Natural killer cell (primary cell): ENCODE results near the gene OR10H5. TPM values are rescaled to one million over a fixed set of nuclear protein-coding genes. Genes with fewer than 3 reads are reported as not detected.
"Not testable (repeated sequence)": the region's sequence is repeated elsewhere in the genome, so short reads cannot be mapped to it uniquely, and the experiment has no call there.

Experiments used
- ATAC-seq, 3 donors: fragments of 150-1000 bp in 2 of 3; fragments of 200-7000 bp in 1 of 3; cut with Tn5 transposase; 1 replicate in 1 of 3; 2 replicates in 2 of 3; pipeline ENCODE4 v1.10.0; 2021; ENCODE audit warnings: mild to moderate bottlenecking in 2 of 3, moderate library complexity in 2 of 3
- DNase-seq, 2 donors: peaks; one replicate each; pipeline versions ENCODE4 v3.0.0 to v3.0.0-alpha.2; 2013 to 2021; ENCODE audit warnings: mixed read lengths in 1 of 2
- H3K27ac ChIP-seq: one replicate; pipeline ENCODE4 v1.5.1; 2013; ENCODE audit warnings: mild to moderate bottlenecking, low read length
- H3K27me3 ChIP-seq: one replicate; pipeline ENCODE4 v1.6.1; 2013; ENCODE audit warnings: low read length; ENCODE audit not compliant: control insufficient read depth, insufficient read depth
- H3K36me3 ChIP-seq: one replicate; pipeline ENCODE4 v1.6.1; 2013; ENCODE audit warnings: low read length; ENCODE audit not compliant: control insufficient read depth, insufficient read depth
- H3K4me1 ChIP-seq: one replicate; pipeline ENCODE4 v1.6.1; 2013; ENCODE audit warnings: low read length; ENCODE audit not compliant: control insufficient read depth, insufficient read depth
- H3K4me3 ChIP-seq: one replicate; pipeline ENCODE4 v1.5.1; 2013; ENCODE audit warnings: low read length
- H3K9me3 ChIP-seq: one replicate; pipeline ENCODE4 v1.6.1; 2013; ENCODE audit warnings: low read length; ENCODE audit not compliant: control insufficient read depth, insufficient read depth
- H3K27ac Mint-ChIP-seq, 2 donors: one replicate each; pipeline ENCODE4 v1.8.0; 2022; ENCODE audit warnings: mild to moderate bottlenecking in 2 of 2, mixed read lengths in 2 of 2, moderate library complexity in 1 of 2
- H3K27me3 Mint-ChIP-seq, 2 donors: one replicate each; pipeline ENCODE4 v1.8.0; 2022; ENCODE audit warnings: low read depth in 2 of 2, mixed read lengths in 2 of 2
- H3K36me3 Mint-ChIP-seq: one replicate; pipeline ENCODE4 v1.8.0; 2022; ENCODE audit warnings: mixed read lengths
- H3K4me1 Mint-ChIP-seq, 2 donors: one replicate each; pipeline ENCODE4 v1.8.0; 2022; ENCODE audit warnings: mixed read lengths in 2 of 2
- H3K4me3 Mint-ChIP-seq: one replicate; pipeline ENCODE4 v1.8.0; 2022; ENCODE audit warnings: mild to moderate bottlenecking, moderate library complexity, mixed read lengths
- H3K9me3 Mint-ChIP-seq, 2 donors: one replicate each; pipeline ENCODE4 v1.8.0; 2022; ENCODE audit warnings: mixed read lengths in 2 of 2
- CTCF ChIP-seq: fragments of 200-600 bp; IDR thresholded peaks from one replicate; pipeline ENCODE4 v1.8.0; 2022; ENCODE audit warnings: antibody characterized with exemption
- WGBS: methylation state at CpG from one replicate; pipeline ENCODE4 v1.1.7; 2013; ENCODE audit warnings: missing lambda C conversion rate; ENCODE audit not compliant: insufficient coverage; 5-methylcytosine and 5-hydroxymethylcytosine counted together
- intact Hi-C: fragments of 100-400 bp; cut with micrococcal nuclease; formaldehyde crosslinking; loops from one replicate; pipeline ENCODE4 v1.14.2; 2022
- total RNA-seq, 4 donors: library from RNA; stranded (reverse); fragments of 120-200 nt in 1 of 4; gene quantifications; one replicate each; pipeline versions ENCODE4 v1.2.3 to v1.2.4, GENCODE V29; 2013 to 2022

Gene OR10H5
- total RNA-seq, 3 donors from 2014 or later (not counting 1 experiment from before 2014, with no cell fraction given): not detected

DNA sequence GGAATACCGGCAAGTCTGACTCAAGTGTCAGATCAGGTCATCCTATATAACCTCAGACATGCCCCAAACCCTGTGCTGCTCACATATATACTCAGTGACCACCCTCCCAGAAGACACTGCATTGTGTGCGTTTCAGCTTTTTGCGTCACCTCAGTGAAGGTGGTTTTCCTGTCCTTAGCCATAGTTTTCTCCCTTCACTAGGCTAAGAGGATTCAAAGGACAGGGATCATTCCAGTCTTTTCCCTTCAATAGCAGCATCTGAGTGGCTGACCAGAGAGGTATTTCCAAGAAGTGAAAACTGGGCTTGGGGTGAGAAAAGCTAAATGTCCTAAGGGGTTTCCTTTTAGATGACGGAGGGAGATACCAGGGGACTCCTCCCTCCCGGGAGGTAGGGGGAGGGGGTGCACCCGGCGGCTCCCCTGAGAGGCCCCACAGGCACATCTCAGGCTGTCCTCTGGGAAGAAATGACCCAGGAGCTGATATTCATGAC lies 40.7 kb downstream of the OR10H5 start:
- DNase-seq: no peak
- Histone ChIP-seq H3K9me3 (no peaks in the 10 kb centered on the region), H3K36me3 (no peaks in the 10 kb centered on the region), H3K27ac (no peak overlapping the region), H3K27me3 (no peaks in the 10 kb centered on the region), H3K4me3 (no peak overlapping the region), H3K4me1 (peaks cover 6% of the 10 kb centered on the region)
- H3K36me3 Mint-ChIP-seq: no peaks in the 10 kb centered on the region
- no peak for TF ChIP-seq CTCF
- no peaks in the 10 kb centered on the region for H3K4me1 Mint-ChIP-seq
- no peak for ATAC-seq
- WGBS: 60% methylated on average over 7 of the region's 7 CpGs
- no peak overlapping the region for H3K4me3 Mint-ChIP-seq
- peaks cover 12 to 15% of the 10 kb centered on the region in 2 donors for H3K27me3 Mint-ChIP-seq
- H3K27ac Mint-ChIP-seq: no peak overlapping the region
- no peaks in the 10 kb centered on the region for H3K9me3 Mint-ChIP-seq
- intact Hi-C loops: no loop called here

- H3K36me3 Mint-ChIP-seq, DNase-seq, H3K27me3 ChIP-seq, intact Hi-C loops, H3K4me3 ChIP-seq, H3K36me3 ChIP-seq, ATAC-seq, H3K4me3 Mint-ChIP-seq, H3K4me1 Mint-ChIP-seq, H3K4me1 ChIP-seq, H3K9me3 Mint-ChIP-seq, H3K9me3 ChIP-seq, H3K27ac ChIP-seq, H3K27ac Mint-ChIP-seq: not testable (repeated sequence)
- H3K27me3 Mint-ChIP-seq: peaks cover 12 to 15% of the 10 kb centered on the region in 2 donors
- 70% methylated on average over 13 of the region's 13 CpGs for whole genome bisulfite sequencing
These were observed 41.3 kb downstream of the OR10H5 start for GRCh38 chr19:15828611-15829305.

DNA sequence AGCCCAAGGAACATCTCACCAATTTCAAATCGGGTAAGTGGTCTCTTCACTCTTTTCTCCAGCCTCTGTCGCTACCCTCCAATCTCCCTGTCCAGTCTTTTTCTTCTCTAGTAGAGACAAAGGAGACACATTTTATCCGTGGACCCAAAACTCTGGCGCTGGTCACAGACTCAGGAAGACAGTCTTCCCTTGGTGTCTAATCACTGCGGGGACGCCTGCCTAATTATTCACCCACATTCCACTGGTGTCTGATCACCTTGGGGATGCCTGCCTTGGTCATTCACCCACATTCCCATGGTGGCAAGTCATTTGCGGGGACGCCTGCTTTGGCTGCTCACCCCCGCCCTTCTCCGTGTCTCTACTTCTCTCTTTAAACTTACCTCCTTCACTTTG lies 41.8 kb downstream of the OR10H5 start:
- Mint-ChIP-seq H3K27ac (no peak overlapping the region), H3K4me3 (no peak overlapping the region), H3K27me3 (peaks cover 12 to 15% of the 10 kb centered on the region in 2 donors), H3K9me3 (no peaks in the 10 kb centered on the region), H3K4me1 (no peaks in the 10 kb centered on the region), H3K36me3 (no peaks in the 10 kb centered on the region)
- H3K36me3 ChIP-seq: no peaks in the 10 kb centered on the region
- ATAC-seq (no peak), DNase-seq (no peak)
- no peak overlapping the region for H3K27ac ChIP-seq
- no peak overlapping the region for H3K4me3 ChIP-seq
- intact Hi-C loops: no loop called here
- peaks cover 6% of the 10 kb centered on the region for H3K4me1 ChIP-seq
- H3K27me3 ChIP-seq: no peaks in the 10 kb centered on the region
- 91% methylated on average over 10 of the region's 10 CpGs for WGBS
- no peaks in the 10 kb centered on the region for H3K9me3 ChIP-seq
- no peak for TF ChIP-seq CTCF

- Mint-ChIP-seq H3K27ac (no peak overlapping the region), H3K4me1 (no peaks in the 10 kb centered on the region), H3K9me3 (no peaks in the 10 kb centered on the region), H3K36me3 (no peaks in the 10 kb centered on the region), H3K27me3 (peaks cover 12 to 15% of the 10 kb centered on the region in 2 donors), H3K4me3 (no peak overlapping the region)
- no peaks in the 10 kb centered on the region for H3K9me3 ChIP-seq
- intact Hi-C loops: loop anchor here (10.0 kb wide), 1 partner anchor 605 kb away; no protein-coding TSS in a partner anchor
- no peak for DNase-seq
- peaks cover 6% of the 10 kb centered on the region for H3K4me1 ChIP-seq
- 88% methylated on average over 8 of the region's 8 CpGs for WGBS
- TF ChIP-seq CTCF: no peak
- no peak for ATAC-seq
- H3K4me3 ChIP-seq: no peak overlapping the region
- no peaks in the 10 kb centered on the region for H3K36me3 ChIP-seq
- no peak overlapping the region for H3K27ac ChIP-seq
- no peaks in the 10 kb centered on the region for H3K27me3 ChIP-seq
These were observed 42.3 kb downstream of the OR10H5 start for GRCh38 chr19:15829786-15830185.
